ENCODE results near the gene TMEM88. TPM values are rescaled to one million over a fixed set of nuclear protein-coding genes. Genes with fewer than 3 reads are reported as not detected.

Gene TMEM88
- total RNA-seq, 2 experiments from 2014 or later, result 0.41 to 4.0 TPM

DNA sequence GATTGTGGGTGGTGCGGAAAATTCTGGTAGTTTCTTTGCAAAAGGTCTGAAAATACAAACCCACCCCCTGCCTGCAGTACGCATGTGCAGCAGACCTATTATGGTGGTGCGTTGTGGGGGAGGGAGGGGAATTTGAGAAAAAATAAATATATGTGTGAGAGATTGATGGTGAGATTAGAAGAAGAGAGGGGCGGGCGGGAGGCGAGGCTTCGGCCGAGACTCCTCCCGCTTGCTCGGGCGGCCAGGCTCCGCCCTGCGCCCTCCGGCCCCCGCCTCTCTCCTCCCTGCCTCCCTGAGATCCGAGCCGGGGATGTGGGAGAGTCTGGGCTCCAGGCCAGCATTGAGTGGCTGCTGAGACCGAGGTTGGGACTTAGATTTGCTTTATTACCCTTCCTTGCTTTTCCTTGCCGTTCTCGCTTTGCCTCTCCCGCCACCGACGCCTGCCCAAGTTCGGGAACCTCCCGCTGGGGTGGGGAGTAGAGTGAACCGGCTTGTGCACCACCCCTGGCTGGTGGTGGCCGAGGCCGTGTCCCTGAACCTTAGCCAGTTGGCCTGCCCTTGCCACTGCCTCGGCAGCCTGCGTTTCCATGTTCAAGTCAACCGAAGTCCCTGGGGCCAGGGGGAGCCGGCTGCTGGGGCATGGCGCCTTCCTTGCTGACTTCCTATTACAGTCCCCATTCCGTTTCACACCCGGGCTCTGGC, 32.8 kb downstream of the TMEM88 start:
- peaks cover 56% of the 10 kb centered on the region for H3K79me2 ChIP-seq (ENCODE audit: insufficient read depth, low read depth, low read length)
- no TSS peak for BruUV-seq (replicated peaks)

DNA sequence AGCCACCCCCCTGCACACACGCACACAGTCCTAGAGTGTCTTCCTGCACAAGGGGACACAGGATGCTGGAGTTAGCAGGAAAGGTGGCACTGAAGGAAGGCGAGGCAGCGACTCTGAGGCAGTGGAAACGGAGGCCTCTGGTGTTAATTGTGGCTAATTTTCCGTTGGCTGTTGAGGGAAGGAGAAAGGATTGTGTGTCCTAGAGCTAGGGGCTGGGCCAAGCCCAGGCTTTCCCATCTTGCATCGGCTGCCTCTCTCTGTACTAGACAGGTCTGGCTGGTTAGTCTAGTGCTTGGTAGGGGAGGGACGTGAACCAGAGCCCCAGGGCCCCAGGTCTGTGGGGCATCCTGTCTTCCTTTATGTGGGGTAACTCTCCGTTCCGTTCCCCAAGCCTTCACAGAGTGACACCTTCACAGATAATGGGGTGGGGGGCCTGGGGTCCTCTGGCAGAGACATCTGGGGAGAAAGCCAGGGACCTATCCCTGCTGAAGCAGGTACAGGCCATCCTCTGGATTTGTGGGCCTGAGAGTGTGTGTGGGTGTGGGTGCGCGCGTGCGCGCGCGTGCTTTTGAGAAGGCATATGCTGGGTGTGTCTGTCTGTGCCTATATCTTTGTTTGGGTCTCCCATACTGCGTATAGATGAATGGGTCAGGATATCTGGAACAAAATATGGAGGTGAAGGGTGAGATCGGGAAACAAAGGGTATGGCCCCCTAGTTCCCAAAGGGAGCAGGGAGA, 33.5 kb downstream of the TMEM88 start, which contains the start of gene CHD3:
Gene CHD3 (plus strand): TSS at position 606 of the 737 bp plus-strand sequence. CDS start 212 bp downstream, outside the sequence.
- Histone ChIP-seq H3K9me3 (ENCODE audit: low read length) (no peaks in the 10 kb centered on the region), H3K27ac (ENCODE audit: low read depth, low read length, poor library complexity, severe bottlenecking) (peak within 1 kb of the TSS; percentile 90), H4K20me1 (ENCODE audit: insufficient read depth, low read length) (0 out of 2 replicates have a peak, but pooled peaks cover 5% of the 10 kb centered on the region), H3K4me1 (ENCODE audit: insufficient read depth, low read length, poor library complexity, severe bottlenecking) (peaks cover 21% of the 10 kb centered on the region), H3K9me2 (ENCODE audit: insufficient read depth, low read length) (no peaks in the 10 kb centered on the region), H3K79me2 (ENCODE audit: insufficient read depth, low read depth, low read length) (peaks cover 48% of the 10 kb centered on the region), H3K36me3 (ENCODE audit: insufficient read depth, low read length) (peaks cover 36% of the 10 kb centered on the region), H2AFZ (ENCODE audit: low read length) (peak within 1 kb of the TSS; percentile 19; the same call in 1 of the 2 replicates), H3K4me3 (ENCODE audit: low read depth, low read length, poor library complexity, severe bottlenecking) (peak within 1 kb of the TSS; percentile 95), H3K4me2 (ENCODE audit: low read length) (peak within 1 kb of the TSS; percentile 97)
- ChIA-PET CTCF (ENCODE audit: unreplicated experiment) (no interaction called here), POLR2A (no interaction called here)
- DNase-seq (ENCODE audit: low spot score), result no peak
- no peak for TF ChIP-seq EZH2phosphoT487 (IDR thresholded peaks at IDR 0.05; ENCODE audit: borderline replicate concordance, low read depth, low read length)
- TF ChIP-seq, protein P1, sequence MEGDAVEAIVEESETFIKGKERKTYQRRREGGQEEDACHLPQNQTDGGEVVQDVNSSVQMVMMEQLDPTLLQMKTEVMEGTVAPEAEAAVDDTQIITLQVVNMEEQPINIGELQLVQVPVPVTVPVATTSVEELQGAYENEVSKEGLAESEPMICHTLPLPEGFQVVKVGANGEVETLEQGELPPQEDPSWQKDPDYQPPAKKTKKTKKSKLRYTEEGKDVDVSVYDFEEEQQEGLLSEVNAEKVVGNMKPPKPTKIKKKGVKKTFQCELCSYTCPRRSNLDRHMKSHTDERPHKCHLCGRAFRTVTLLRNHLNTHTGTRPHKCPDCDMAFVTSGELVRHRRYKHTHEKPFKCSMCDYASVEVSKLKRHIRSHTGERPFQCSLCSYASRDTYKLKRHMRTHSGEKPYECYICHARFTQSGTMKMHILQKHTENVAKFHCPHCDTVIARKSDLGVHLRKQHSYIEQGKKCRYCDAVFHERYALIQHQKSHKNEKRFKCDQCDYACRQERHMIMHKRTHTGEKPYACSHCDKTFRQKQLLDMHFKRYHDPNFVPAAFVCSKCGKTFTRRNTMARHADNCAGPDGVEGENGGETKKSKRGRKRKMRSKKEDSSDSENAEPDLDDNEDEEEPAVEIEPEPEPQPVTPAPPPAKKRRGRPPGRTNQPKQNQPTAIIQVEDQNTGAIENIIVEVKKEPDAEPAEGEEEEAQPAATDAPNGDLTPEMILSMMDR (conservative IDR thresholded peaks at IDR 0.05; ENCODE audit: low read length), result no peak
- intact Hi-C loops (cut with micrococcal nuclease; ENCODE audit: unreplicated experiment), result loop anchor here (5.0 kb wide), 1 partner anchor 229 kb away; the partner anchor contains the start of gene ALOXE3
- no TSS peak for BruUV-seq (replicated peaks)

More for the DNA sequence above, 32.8 kb downstream of the TMEM88 start:
- no peaks in the 10 kb centered on the region for H3K9me2 ChIP-seq (ENCODE audit: insufficient read depth, low read length)
- H3K9me3 ChIP-seq (ENCODE audit: low read length), result no peaks in the 10 kb centered on the region
- ChIA-PET CTCF (ENCODE audit: unreplicated experiment) (no interaction called here), POLR2A (no interaction called here)
- peaks cover 28% of the 10 kb centered on the region for H3K4me1 ChIP-seq (ENCODE audit: insufficient read depth, low read length, poor library complexity, severe bottlenecking)
- H3K4me2 ChIP-seq (ENCODE audit: low read length), result peak overlapping the region; percentile 97
- H2AFZ ChIP-seq (ENCODE audit: low read length), result peak overlapping the region; percentile 19; the same call in 1 of the 2 replicates
- peak; percentile 90 for DNase-seq (ENCODE audit: low spot score)
- intact Hi-C loops (cut with micrococcal nuclease; ENCODE audit: unreplicated experiment), result loop anchor here (1.0 to 5.0 kb wide), 4 partner anchors 25 to 230 kb away; partner anchors contain the start of genes ALOXE3 and NAA38
- peak overlapping the region; percentile 95 for H3K4me3 ChIP-seq (ENCODE audit: low read depth, low read length, poor library complexity, severe bottlenecking)
- H3K27ac ChIP-seq (ENCODE audit: low read depth, low read length, poor library complexity, severe bottlenecking), result peak overlapping the region; percentile 90
- 0 out of 2 replicates have a peak, but pooled peaks cover 5% of the 10 kb centered on the region for H4K20me1 ChIP-seq (ENCODE audit: insufficient read depth, low read length)
- peaks cover 37% of the 10 kb centered on the region for H3K36me3 ChIP-seq (ENCODE audit: insufficient read depth, low read length)
- TF ChIP-seq EZH2phosphoT487 (IDR thresholded peaks at IDR 0.05; ENCODE audit: borderline replicate concordance, low read depth, low read length), result no peak
- TF ChIP-seq, protein P1 (conservative IDR thresholded peaks at IDR 0.05; ENCODE audit: low read length), result peak; percentile 18; the same call in 1 of the 2 replicates
